Loucy (cell line): Measurements from ENCODE around the gene ZNF469.

Experiments
- H2AFZ ChIP-seq: fragments of 200-600 bp; sonication (generic); 2 replicates; pipeline ENCODE4 v1.6.0; 2016; ENCODE audit warnings: antibody characterized with exemption, mild to moderate bottlenecking, low read length, moderate library complexity
- H3F3A ChIP-seq: fragments of 200-600 bp; 2 replicates; pipeline ENCODE4 v1.6.0; 2016; ENCODE audit warnings: antibody characterized with exemption, low read depth, mild to moderate bottlenecking
- H3K27me3 ChIP-seq: fragments of 200-600 bp; sonication (generic); 2 replicates; pipeline ENCODE4 v1.6.1; 2014; ENCODE audit warnings: low read length, mild to moderate bottlenecking; ENCODE audit not compliant: insufficient read depth, poor library complexity, severe bottlenecking
- H3K36me3 ChIP-seq: fragments of 200-600 bp; sonication (generic); 2 replicates; pipeline ENCODE4 v1.6.1; 2016; ENCODE audit warnings: low read length; ENCODE audit not compliant: insufficient read depth
- H3K4me1 ChIP-seq: fragments of 200-600 bp; sonication (generic); 2 replicates; pipeline ENCODE4 v1.5.1; 2014; ENCODE audit warnings: low read length, mild to moderate bottlenecking; ENCODE audit not compliant: insufficient read depth, poor library complexity, severe bottlenecking
- H3K4me2 ChIP-seq: fragments of 200-600 bp; sonication (generic); 2 replicates; pipeline ENCODE4 v1.6.0; 2014; ENCODE audit warnings: antibody characterized with exemption, low read length, low read depth, mild to moderate bottlenecking; ENCODE audit not compliant: poor library complexity, severe bottlenecking
- H3K4me3 ChIP-seq: fragments of 200-600 bp; sonication (generic); 2 replicates; pipeline ENCODE4 v1.5.1; 2014; ENCODE audit warnings: low read length, mild to moderate bottlenecking, mixed read lengths; ENCODE audit not compliant: poor library complexity, severe bottlenecking
- H3K79me2 ChIP-seq: fragments of 200-600 bp; sonication (generic); 2 replicates; pipeline ENCODE4 v1.6.1; 2014; ENCODE audit warnings: low read length; ENCODE audit not compliant: insufficient read depth
- H3K9ac ChIP-seq: fragments of 200-600 bp; sonication (generic); 2 replicates; pipeline ENCODE4 v1.6.0; 2014; ENCODE audit warnings: mild to moderate bottlenecking, low read depth, low read length, moderate library complexity; ENCODE audit not compliant: poor library complexity, severe bottlenecking
- H3K9me2 ChIP-seq: fragments of 200-600 bp; sonication (generic); replicated peaks from 2 replicates; pipeline ENCODE4 v1.6.1; 2016; ENCODE audit warnings: low read depth, low read length, mixed read lengths
- H3K9me3 ChIP-seq: fragments of 200-600 bp; sonication (generic); 2 replicates; pipeline ENCODE4 v1.6.1; 2014; ENCODE audit warnings: mild to moderate bottlenecking, antibody characterized with exemption, low read length, low read depth; ENCODE audit not compliant: insufficient read depth
- H4K20me1 ChIP-seq: fragments of 200-600 bp; sonication (generic); 2 replicates; pipeline ENCODE4 v1.6.0; 2014; ENCODE audit warnings: antibody characterized with exemption, low read length, mild to moderate bottlenecking; ENCODE audit not compliant: insufficient read depth, poor library complexity, severe bottlenecking
- EZH2phosphoT487 ChIP-seq: fragments of 200-600 bp; IDR thresholded peaks from 2 replicates; pipeline ENCODE4 v1.6.1; 2018; ENCODE audit warnings: antibody characterized with exemption, mild to moderate bottlenecking, moderate library complexity, borderline replicate concordance
- TF ChIP-seq, protein P1 (sequence below): fragments of 200-600 bp; sonication (generic); conservative IDR thresholded peaks from 2 replicates; pipeline ENCODE4 v1.5.1; 2014; ENCODE audit warnings: mild to moderate bottlenecking, antibody characterized with exemption, low read length

ZNF469 gene

DNA sequence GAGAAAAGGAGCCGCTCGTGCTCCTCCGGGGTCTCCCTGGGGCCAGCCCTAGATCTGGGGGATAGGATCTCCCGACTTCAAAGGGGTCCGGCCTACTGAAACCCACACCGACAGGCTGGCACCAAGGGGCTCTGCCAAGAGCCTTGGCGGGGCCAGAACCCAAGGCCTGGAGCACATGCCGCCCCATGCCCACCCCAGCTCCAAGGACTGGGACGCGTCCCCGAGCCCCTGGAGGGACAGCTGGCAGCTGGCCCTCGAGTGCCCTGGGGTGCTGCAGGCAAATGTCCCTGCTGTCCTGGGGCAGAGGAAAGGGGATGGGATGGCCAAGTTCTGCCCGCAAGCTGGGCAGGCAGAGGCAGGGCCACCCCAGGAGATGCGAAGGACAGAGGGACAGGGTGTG, 38.5 kb downstream of the ZNF469 start:
- Histone ChIP-seq H3K9me3 (no peaks in the 10 kb centered on the region), H3K79me2 (no peaks in the 10 kb centered on the region), H3K9me2 (no peaks in the 10 kb centered on the region), H3K36me3 (no peaks in the 10 kb centered on the region), H4K20me1 (no peaks in the 10 kb centered on the region), H3F3A (no peaks in the 10 kb centered on the region), H3K27me3 (no peaks in the 10 kb centered on the region), H3K4me3 (no peak overlapping the region), H2AFZ (no peak overlapping the region), H3K4me2 (no peak overlapping the region), H3K9ac (no peak overlapping the region), H3K4me1 (no peaks in the 10 kb centered on the region)
- TF ChIP-seq EZH2phosphoT487 = no peak
- TF ChIP-seq, protein P1, sequence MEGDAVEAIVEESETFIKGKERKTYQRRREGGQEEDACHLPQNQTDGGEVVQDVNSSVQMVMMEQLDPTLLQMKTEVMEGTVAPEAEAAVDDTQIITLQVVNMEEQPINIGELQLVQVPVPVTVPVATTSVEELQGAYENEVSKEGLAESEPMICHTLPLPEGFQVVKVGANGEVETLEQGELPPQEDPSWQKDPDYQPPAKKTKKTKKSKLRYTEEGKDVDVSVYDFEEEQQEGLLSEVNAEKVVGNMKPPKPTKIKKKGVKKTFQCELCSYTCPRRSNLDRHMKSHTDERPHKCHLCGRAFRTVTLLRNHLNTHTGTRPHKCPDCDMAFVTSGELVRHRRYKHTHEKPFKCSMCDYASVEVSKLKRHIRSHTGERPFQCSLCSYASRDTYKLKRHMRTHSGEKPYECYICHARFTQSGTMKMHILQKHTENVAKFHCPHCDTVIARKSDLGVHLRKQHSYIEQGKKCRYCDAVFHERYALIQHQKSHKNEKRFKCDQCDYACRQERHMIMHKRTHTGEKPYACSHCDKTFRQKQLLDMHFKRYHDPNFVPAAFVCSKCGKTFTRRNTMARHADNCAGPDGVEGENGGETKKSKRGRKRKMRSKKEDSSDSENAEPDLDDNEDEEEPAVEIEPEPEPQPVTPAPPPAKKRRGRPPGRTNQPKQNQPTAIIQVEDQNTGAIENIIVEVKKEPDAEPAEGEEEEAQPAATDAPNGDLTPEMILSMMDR = no peak

DNA sequence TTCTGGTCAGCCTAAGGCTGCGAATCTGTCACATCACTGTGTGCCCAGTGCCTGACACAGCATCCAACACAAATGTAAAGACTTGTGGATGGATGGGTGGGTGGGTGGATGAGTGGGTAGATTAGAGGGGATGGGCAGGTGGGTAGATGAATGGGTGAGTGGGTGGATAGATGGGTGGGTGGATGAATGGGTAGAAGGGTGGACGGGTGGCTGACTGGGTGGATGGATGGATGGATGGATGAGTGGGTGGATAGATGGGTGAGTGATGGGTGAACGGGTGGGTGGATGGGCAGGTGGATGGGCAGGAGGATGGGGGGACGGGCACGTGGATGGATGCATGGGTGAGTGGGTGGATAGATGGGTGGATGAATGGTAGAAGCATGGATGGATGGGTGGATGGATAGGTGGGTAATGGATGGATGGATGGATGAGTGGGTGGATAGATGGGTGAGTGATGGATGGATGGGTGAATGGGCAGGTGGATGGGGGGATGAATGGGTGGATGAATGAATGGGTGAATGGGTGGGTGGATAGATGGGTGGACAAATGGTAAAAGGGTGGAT, 39.2 kb downstream of the ZNF469 start:
- Histone ChIP-seq H3K4me1 (no peaks in the 10 kb centered on the region), H2AFZ (no peak overlapping the region), H3F3A (no peaks in the 10 kb centered on the region), H4K20me1 (no peaks in the 10 kb centered on the region), H3K4me3 (no peak overlapping the region), H3K9me3 (no peaks in the 10 kb centered on the region), H3K9me2 (no peaks in the 10 kb centered on the region), H3K79me2 (no peaks in the 10 kb centered on the region), H3K36me3 (no peaks in the 10 kb centered on the region), H3K4me2 (no peak overlapping the region), H3K27me3 (no peaks in the 10 kb centered on the region), H3K9ac (no peak overlapping the region)
- TF ChIP-seq EZH2phosphoT487 = no peak
- TF ChIP-seq, protein P1 = no peak

DNA sequence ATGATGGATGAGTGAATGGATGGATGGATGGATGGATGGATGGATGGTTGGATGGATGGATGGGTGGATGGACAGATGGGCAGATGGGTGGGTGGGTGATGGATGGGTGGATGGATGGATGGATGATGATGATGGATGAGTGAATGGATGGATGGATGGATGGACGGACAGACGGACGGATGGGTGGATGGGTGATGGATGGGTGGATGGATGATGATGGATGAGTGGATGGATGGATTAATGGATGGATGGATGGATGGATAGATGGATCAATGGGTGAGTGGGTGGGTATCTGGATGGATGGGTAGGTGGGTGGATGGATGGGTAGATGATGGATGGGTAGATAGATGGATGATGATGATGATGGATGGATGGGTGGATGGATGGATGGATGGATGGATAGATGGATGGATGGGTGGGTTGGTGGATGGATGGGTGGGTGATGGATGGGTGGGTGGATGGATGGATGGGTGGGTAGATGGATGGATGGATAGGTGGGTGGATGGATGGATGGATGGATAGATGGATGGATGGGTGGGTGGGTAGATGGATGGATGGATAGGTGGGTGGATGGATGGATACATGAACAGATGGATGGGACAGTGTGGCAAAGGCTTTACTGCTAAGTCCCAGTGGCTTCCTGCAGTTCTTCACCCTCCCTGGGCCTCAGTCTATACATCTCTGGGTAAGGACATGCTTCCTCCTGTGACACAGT, 40.1 kb downstream of the ZNF469 start:
- no peak for TF ChIP-seq EZH2phosphoT487
- TF ChIP-seq, protein P1 = no peak
- Histone ChIP-seq H3F3A (no peaks in the 10 kb centered on the region), H3K27me3 (no peaks in the 10 kb centered on the region), H3K9ac (no peak overlapping the region), H3K9me3 (no peaks in the 10 kb centered on the region), H3K79me2 (no peaks in the 10 kb centered on the region), H2AFZ (no peak overlapping the region), H3K9me2 (no peaks in the 10 kb centered on the region), H4K20me1 (no peaks in the 10 kb centered on the region), H3K4me1 (no peaks in the 10 kb centered on the region), H3K36me3 (no peaks in the 10 kb centered on the region), H3K4me2 (no peak overlapping the region), H3K4me3 (no peak overlapping the region)
